H1 (cell line): ENCODE data around the gene FAM83C. TPM values are rescaled to one million over a fixed set of nuclear protein-coding genes. Genes with fewer than 3 reads are reported as not detected.

Experiments used
- CTCF ChIA-PET: fragments of 300-600 bp; sonication (Branson Sonifier 250); formaldehyde crosslinking; loops from one replicate; lab custom pipeline; 2021; ENCODE audit not compliant: partially characterized antibody; lab: Charles Lee
- POLR2A ChIA-PET: fragments of 300-600 bp; sonication (Branson Sonifier 250); formaldehyde crosslinking; loops from one replicate; lab custom pipeline; 2021; ENCODE audit warnings: inconsistent platforms; ENCODE audit not compliant: partially characterized antibody; lab: Charles Lee
- DNase-seq, 2 experiments: peaks; one replicate each; pipeline versions ENCODE4 v3.0.0 to v3.0.0-alpha.2; 2010 to 2022; ENCODE audit warnings: low spot score in 2 of 2, low read depth in 1 of 2, mixed read lengths in 1 of 2
- FAIRE-seq: peaks from 2 replicates; lab custom pipeline; 2011; peaks lifted over from hg19 to GRCh38; lab: Jason Lieb, UNC
- H2AFZ ChIP-seq: 2 replicates; pipeline ENCODE4 v1.8.1; 2012; ENCODE audit warnings: low read length, inconsistent platforms
- H2AK5ac ChIP-seq: 2 replicates; pipeline ENCODE4 v1.6.1; 2013; ENCODE audit warnings: low read depth, low read length
- H2BK120ac ChIP-seq: replicated peaks from 2 replicates; pipeline ENCODE3; 2013; ENCODE audit warnings: low read depth, low read length, inconsistent platforms
- H2BK12ac ChIP-seq: 2 replicates; pipeline ENCODE4 v1.6.1; 2013; ENCODE audit warnings: low read depth, low read length
- H2BK15ac ChIP-seq: 2 replicates; pipeline ENCODE4 v1.6.1; 2013; ENCODE audit warnings: low read length
- H2BK20ac ChIP-seq: 2 replicates; pipeline ENCODE4 v1.6.1; 2013; ENCODE audit warnings: low read length
- H2BK5ac ChIP-seq: 2 replicates; pipeline ENCODE4 v1.6.1; 2013; ENCODE audit warnings: low read depth, low read length
- H3K14ac ChIP-seq: 2 replicates; pipeline ENCODE4 v1.6.1; 2013; ENCODE audit warnings: inconsistent platforms; ENCODE audit not compliant: insufficient read length
- H3K18ac ChIP-seq: 2 replicates; pipeline ENCODE4 v1.6.1; 2013; ENCODE audit warnings: low read length; ENCODE audit errors: extremely low read depth
- H3K23ac ChIP-seq: 2 replicates; pipeline ENCODE4 v1.6.1; 2013; ENCODE audit warnings: inconsistent platforms; ENCODE audit not compliant: insufficient read length
- H3K23me2 ChIP-seq: 2 replicates; pipeline ENCODE4 v1.6.1; 2013; ENCODE audit warnings: low read depth, low read length
- H3K27ac ChIP-seq: 2 replicates; pipeline ENCODE4 v1.6.1; 2011; ENCODE audit warnings: low read depth, low read length, inconsistent platforms
- H3K27me3 ChIP-seq, 4 experiments: replicated peaks in 1 of 4; 1 replicate in 1 of 4; 2 replicates in 3 of 4; pipeline versions ENCODE4 v1.6.1 to v1.8.1; 2011 to 2013; ENCODE audit warnings: low read length in 3 of 4, mild to moderate bottlenecking in 3 of 4, inconsistent platforms in 2 of 4, mixed read lengths in 2 of 4, moderate library complexity in 1 of 4; ENCODE audit not compliant: control insufficient read depth in 3 of 4, insufficient read depth in 3 of 4; ENCODE audit errors: extremely low read depth in 1 of 4
- H3K36me3 ChIP-seq, 4 experiments: 2 replicates each; pipeline versions ENCODE4 v1.6.1 to v1.8.1; 2011 to 2013; ENCODE audit warnings: mild to moderate bottlenecking in 4 of 4, low read length in 3 of 4, moderate library complexity in 2 of 4, control low read depth in 1 of 4, inconsistent platforms in 1 of 4; ENCODE audit not compliant: insufficient read depth in 4 of 4, control insufficient read depth in 2 of 4
- H3K4ac ChIP-seq: replicated peaks from 2 replicates; pipeline ENCODE3; 2013; ENCODE audit warnings: low read length, low read depth, mixed read lengths, inconsistent platforms; ENCODE audit not compliant: insufficient read length
- H3K4me1 ChIP-seq, 4 experiments: replicated peaks in 1 of 4; 1 replicate in 1 of 4; 2 replicates in 3 of 4; pipeline versions ENCODE4 v1.6.1 to v1.8.1; 2011 to 2013; ENCODE audit warnings: low read length in 3 of 4, inconsistent platforms in 2 of 4, mixed read lengths in 1 of 4; ENCODE audit not compliant: insufficient read depth in 4 of 4, control insufficient read depth in 3 of 4
- H3K4me2 ChIP-seq, 2 experiments: 2 replicates each; pipeline versions ENCODE4 v1.6.1 to v1.8.1; 2011 to 2013; ENCODE audit warnings: low read depth in 2 of 2, low read length in 2 of 2, control low read depth in 1 of 2, inconsistent platforms in 1 of 2, mild to moderate bottlenecking in 1 of 2; ENCODE audit not compliant: insufficient read depth in 1 of 2
- H3K4me3 ChIP-seq, 4 experiments: fragments of 200-600, 300-600 bp in 1 of 4; sonication (generic), shearing (Covaris generic), sonication (Bioruptor Twin) in 1 of 4; 2 replicates each; pipeline versions ENCODE4 v1.5.1 to v1.8.1; 2011 to 2016; ENCODE audit warnings: low read length in 4 of 4, low read depth in 3 of 4, control low read depth in 2 of 4, inconsistent platforms in 2 of 4, mild to moderate bottlenecking in 2 of 4, mixed read lengths in 1 of 4, moderate library complexity in 1 of 4; ENCODE audit not compliant: insufficient read depth in 2 of 4; ENCODE audit errors: extremely low read depth in 1 of 4
- H3K56ac ChIP-seq: replicated peaks from 2 replicates; pipeline ENCODE3; 2013; ENCODE audit warnings: low read depth, mild to moderate bottlenecking, mixed read lengths, low read length, inconsistent platforms; ENCODE audit not compliant: insufficient read length
- H3K79me1 ChIP-seq: 2 replicates; pipeline ENCODE4 v1.6.1; 2013; ENCODE audit warnings: low read depth, low read length, control low read depth
- H3K79me2 ChIP-seq, 2 experiments: 2 replicates each; pipeline versions ENCODE4 v1.6.1 to v1.8.1; 2012 to 2013; ENCODE audit warnings: low read length in 2 of 2, mild to moderate bottlenecking in 2 of 2, inconsistent platforms in 1 of 2; ENCODE audit not compliant: insufficient read depth in 2 of 2, control insufficient read depth in 1 of 2
- H3K9ac ChIP-seq, 4 experiments: replicated peaks in 1 of 4; 1 replicate in 1 of 4; 2 replicates in 3 of 4; pipeline versions ENCODE4 v1.6.1 to v1.8.1; 2011 to 2013; ENCODE audit warnings: low read depth in 3 of 4, low read length in 3 of 4, control low read depth in 2 of 4, mild to moderate bottlenecking in 2 of 4, moderate library complexity in 2 of 4, inconsistent platforms in 1 of 4; ENCODE audit errors: extremely low read depth in 1 of 4
- H3K9me3 ChIP-seq, 2 experiments: 2 replicates each; pipeline versions ENCODE4 v1.6.1 to v1.8.1; 2012 to 2013; ENCODE audit warnings: mild to moderate bottlenecking in 2 of 2, moderate library complexity in 2 of 2, control low read depth in 1 of 2, inconsistent platforms in 1 of 2, low read depth in 1 of 2, low read length in 1 of 2, mixed read lengths in 1 of 2; ENCODE audit not compliant: insufficient read depth in 2 of 2
- H4K20me1 ChIP-seq, 2 experiments: replicated peaks in 1 of 2; 2 replicates each; pipeline versions ENCODE3 to v1.8.1; 2011 to 2013; ENCODE audit warnings: inconsistent platforms in 2 of 2, low read length in 2 of 2, mild to moderate bottlenecking in 1 of 2; ENCODE audit not compliant: insufficient read depth in 2 of 2, control insufficient read depth in 1 of 2
- H4K5ac ChIP-seq: 2 replicates; pipeline ENCODE4 v1.6.1; 2013; ENCODE audit warnings: low read length, low read depth, mixed read lengths, inconsistent platforms; ENCODE audit not compliant: insufficient read length
- H4K8ac ChIP-seq: 2 replicates; pipeline ENCODE4 v1.8.0; 2013; ENCODE audit warnings: mild to moderate bottlenecking, moderate library complexity, low read length, inconsistent platforms; ENCODE audit not compliant: insufficient read depth; ENCODE audit errors: extremely low read depth
- H4K91ac ChIP-seq: replicated peaks from 2 replicates; pipeline ENCODE3; 2013; ENCODE audit warnings: low read length, mixed read lengths, inconsistent platforms; ENCODE audit not compliant: insufficient read length
- CTCF ChIP-seq, 3 experiments: IDR thresholded peaks; 1 replicate in 2 of 3; 2 replicates in 1 of 3; pipeline versions ENCODE4 v1.5.1 to v1.6.1; 2011; ENCODE audit warnings: low read length in 3 of 3, mild to moderate bottlenecking in 3 of 3, inconsistent platforms in 2 of 3, low read depth in 1 of 3, moderate library complexity in 1 of 3; ENCODE audit not compliant: insufficient read depth in 1 of 3; ENCODE audit errors: control extremely low read depth in 1 of 3
- EP300 ChIP-seq, 2 experiments: IDR thresholded peaks; 1 replicate in 1 of 2; 2 replicates in 1 of 2; pipeline ENCODE4 v1.6.1; 2011 to 2012; ENCODE audit warnings: low read depth in 2 of 2, low read length in 2 of 2, mild to moderate bottlenecking in 2 of 2, borderline replicate concordance in 1 of 2, inconsistent platforms in 1 of 2, moderate library complexity in 1 of 2
- GABPA ChIP-seq: IDR thresholded peaks from 2 replicates; pipeline ENCODE4 v1.6.1; 2011; ENCODE audit warnings: mild to moderate bottlenecking, low read length, moderate library complexity, borderline replicate concordance; ENCODE audit not compliant: insufficient read depth
- NANOG ChIP-seq: IDR thresholded peaks from 2 replicates; pipeline ENCODE4 v1.6.1; 2011; ENCODE audit warnings: low read length, low read depth, mild to moderate bottlenecking, inconsistent platforms; ENCODE audit not compliant: insufficient read depth, poor library complexity, severe bottlenecking
- RAD21 ChIP-seq, 2 experiments: IDR thresholded peaks in 1 of 2; conservative IDR thresholded peaks in 1 of 2; 2 replicates each; pipeline ENCODE4 v1.6.1; 2011; ENCODE audit warnings: low read depth in 2 of 2, low read length in 2 of 2, improper control_type of control experiment in 1 of 2, inconsistent platforms in 1 of 2, mild to moderate bottlenecking in 1 of 2, moderate library complexity in 1 of 2
- SIRT6 ChIP-seq: IDR thresholded peaks from one replicate; pipeline ENCODE4 v1.7.1; 2012; ENCODE audit warnings: low read length, inconsistent platforms
- SP2 ChIP-seq: IDR thresholded peaks from 2 replicates; pipeline ENCODE4 v1.6.1; 2012; ENCODE audit warnings: mild to moderate bottlenecking, low read length, inconsistent platforms
- WGBS, 2 experiments: shearing (Covaris generic) in 1 of 2; methylation state at CpG; one replicate each; pipeline versions ENCODE4 v1.1.6 to v1.1.7; 2013 to 2015; ENCODE audit warnings: low lambda C conversion rate in 2 of 2, mixed read lengths in 2 of 2, inconsistent platforms in 1 of 2, low coverage in 1 of 2, missing lambda C conversion rate in 1 of 2; ENCODE audit not compliant: insufficient replicate concordance in 2 of 2, insufficient coverage in 1 of 2, insufficient read length in 1 of 2; ENCODE audit errors: extremely low coverage in 1 of 2, missing lambda C conversion rate in 1 of 2; 5-methylcytosine and 5-hydroxymethylcytosine counted together
- polyA plus RNA-seq, 7 experiments: library from polyadenylated mRNA; depleted of rRNA in 3 of 7; stranded (reverse) in 5 of 7; unstranded in 2 of 7; fragments of >200 nt in 5 of 7; fragments of 200-250 nt in 2 of 7; gene quantifications; 1 replicate in 5 of 7; 2 replicates in 1 of 7; 4 replicates in 1 of 7; pipeline versions ENCODE4 v1.2.1 to v1.2.3, GENCODE V29; 2011 to 2013; ENCODE audit warnings: missing spikeins in 2 of 7, mixed read lengths in 2 of 7
- total RNA-seq: library from RNA; stranded (reverse); fragmentation: NEBNext Ultra II Directional; extraction: Animal tissue kit (Norgen Biotek cat#: 25700); gene quantifications from 2 replicates; pipeline ENCODE4 v1.2.1, GENCODE V29; 2021

The FAM83C gene
- total and polyA plus RNA-seq, 2 of the 8 experiments (the other 6 are each of a cell fraction or from before 2014, with no cell fraction given): not detected

- no peak overlapping the region for H3K18ac ChIP-seq
- TF ChIP-seq SIRT6: no peak
- no peak for TF ChIP-seq NANOG
- no peak for TF ChIP-seq RAD21 (IDR thresholded peaks at IDR 0.05 in 1 of 2, conservative IDR thresholded peaks at IDR 0.05 in 1 of 2; ENCODE audit: low read depth in 2 of 2, low read length in 2 of 2)
- TF ChIP-seq SP2: no peak
- no peak for TF ChIP-seq CTCF (IDR thresholded peaks at IDR 0.05; ENCODE audit: control extremely low read depth in 1 of 3, insufficient read depth in 1 of 3, low read depth in 1 of 3, low read length in 3 of 3)
- TF ChIP-seq EP300 (IDR thresholded peaks at IDR 0.05; ENCODE audit: borderline replicate concordance in 1 of 2, low read depth in 2 of 2, low read length in 2 of 2): no peak
- TF ChIP-seq GABPA: no peak
Measured at GRCh38 chr20:35307666-35308653, 15.7 kb upstream of the FAM83C start.

More at GRCh38 chr20:35307666-35308653, 15.7 kb upstream of the FAM83C start:
- Histone ChIP-seq H2BK12ac (no peak overlapping the region), H3K4me2 (no peak overlapping the region), H3K4ac (no peak overlapping the region), H2AK5ac (no peak overlapping the region), H4K91ac (no peak overlapping the region), H2AFZ (no peak overlapping the region), H3K79me1 (no peaks in the 10 kb centered on the region), H3K36me3 (no peaks in the 10 kb centered on the region), H2BK5ac (peak overlapping the region; percentile 18; the same call in 1 of the 2 replicates), H3K23ac (no peak overlapping the region), H3K79me2 (no peaks in the 10 kb centered on the region), H3K27ac (no peak overlapping the region), H3K9me3 (no peaks in the 10 kb centered on the region), H2BK120ac (no peak overlapping the region), H3K56ac (no peak overlapping the region), H4K5ac (no peak overlapping the region), H3K23me2 (no peaks in the 10 kb centered on the region), H3K14ac (no peak overlapping the region), H3K27me3 (no peaks in the 10 kb centered on the region), H2BK15ac (peak overlapping the region; percentile 31; the same call in 1 of the 2 replicates), H3K9ac (no peak overlapping the region), H4K20me1 (no peaks in the 10 kb centered on the region), H3K4me1 (peaks cover 4 to 9% (median 6%) of the 10 kb centered on the region in 4 experiments; a peak in 4 of 7 replicates), H3K4me3 (no peak overlapping the region), H4K8ac (peak overlapping the region; percentile 66; the same call in 1 of the 2 replicates), H2BK20ac (no peak overlapping the region)
- ChIA-PET POLR2A (interaction anchor here (1.0 to 1.4 kb wide), 5 partner anchors 10 to 45 kb away, joined by 3 to 5 read pairs (median 3); partner anchors contain the start of gene EIF6), CTCF (interaction anchor here (0.6 to 13.8 kb wide), 22 partner anchors 12 to 434 kb away, joined by 3 to 141 read pairs (median 4); partner anchors contain the start of genes EIF6, FAM83C and MMP24OS)
- DNase-seq (no peak), FAIRE-seq (no peak)
- WGBS, 2 experiments: 88% methylated on average over 13 of the region's 13 CpGs; no CpG with 5 or more reads in 1 of the 2 experiments
